Motor neuron (in vitro differentiated cells): ENCODE data around the gene PCDHB9. TPM values are rescaled to one million over a fixed set of nuclear protein-coding genes. Genes with fewer than 3 reads are reported as not detected.
"Not testable (repeated sequence)": the region's sequence is repeated elsewhere in the genome, so short reads cannot be mapped to it uniquely, and the experiment has no call there.

ENCODE experiments used
- ATAC-seq, 8 experiments: fragments of 200-7000 bp; cut with Tn5 transposase; replicated peaks in 6 of 8; 2 replicates each; pipeline ENCODE4 v1.8.0; 2021; ENCODE audit warnings: mild to moderate bottlenecking in 8 of 8, moderate library complexity in 8 of 8
- H3K27ac ChIP-seq, 2 donors: fragments of 250-450 bp; sonication (Bioruptor Pico); 2 replicates each; pipeline ENCODE4 v1.9.0; 2021; ENCODE audit warnings: antibody characterized with exemption in 2 of 2, mild to moderate bottlenecking in 2 of 2, moderate library complexity in 1 of 2
- H3K4me1 ChIP-seq, 2 donors: fragments of 250-450 bp; sonication (Bioruptor Pico); replicated peaks in 1 of 2; 2 replicates each; pipeline ENCODE4 v1.6.1; 2021; ENCODE audit warnings: antibody characterized with exemption in 2 of 2, mild to moderate bottlenecking in 2 of 2, moderate library complexity in 1 of 2
- H3K4me3 ChIP-seq, 5 donors: fragments of 250-450 bp; sonication (Bioruptor Pico); 2 replicates each; pipeline ENCODE4 v1.9.0; 2021; ENCODE audit warnings: antibody characterized with exemption in 5 of 5, mild to moderate bottlenecking in 5 of 5, moderate library complexity in 4 of 5
- WGBS, 10 experiments: fragments of 450-650 bp; shearing (Covaris generic); methylation state at CpG; one replicate each; pipeline ENCODE4 v1.0.0; 2022; 5-methylcytosine and 5-hydroxymethylcytosine counted together
- in situ Hi-C, 9 experiments: fragments of 400-800 bp; cut with MboI; loops; one replicate each; pipeline ENCODE4 v1.15.0; 2021; ENCODE audit warnings: low sequenced_read_pairs in 9 of 9, low pct_unique_long_range_greater_than_20kb in 2 of 9; ENCODE audit not compliant: unreplicated experiment in 9 of 9
- total RNA-seq, 8 experiments: library from RNA; unstranded; fragments of 300-600 nt; gene quantifications; 2 replicates each; pipeline versions ENCODE4 v1.2.3 to v1.2.4, GENCODE V29; 2022

PCDHB9 gene
- total RNA-seq, 8 experiments from 2014 or later, result 0.72 to 10.1 (median 2.3) TPM

DNA sequence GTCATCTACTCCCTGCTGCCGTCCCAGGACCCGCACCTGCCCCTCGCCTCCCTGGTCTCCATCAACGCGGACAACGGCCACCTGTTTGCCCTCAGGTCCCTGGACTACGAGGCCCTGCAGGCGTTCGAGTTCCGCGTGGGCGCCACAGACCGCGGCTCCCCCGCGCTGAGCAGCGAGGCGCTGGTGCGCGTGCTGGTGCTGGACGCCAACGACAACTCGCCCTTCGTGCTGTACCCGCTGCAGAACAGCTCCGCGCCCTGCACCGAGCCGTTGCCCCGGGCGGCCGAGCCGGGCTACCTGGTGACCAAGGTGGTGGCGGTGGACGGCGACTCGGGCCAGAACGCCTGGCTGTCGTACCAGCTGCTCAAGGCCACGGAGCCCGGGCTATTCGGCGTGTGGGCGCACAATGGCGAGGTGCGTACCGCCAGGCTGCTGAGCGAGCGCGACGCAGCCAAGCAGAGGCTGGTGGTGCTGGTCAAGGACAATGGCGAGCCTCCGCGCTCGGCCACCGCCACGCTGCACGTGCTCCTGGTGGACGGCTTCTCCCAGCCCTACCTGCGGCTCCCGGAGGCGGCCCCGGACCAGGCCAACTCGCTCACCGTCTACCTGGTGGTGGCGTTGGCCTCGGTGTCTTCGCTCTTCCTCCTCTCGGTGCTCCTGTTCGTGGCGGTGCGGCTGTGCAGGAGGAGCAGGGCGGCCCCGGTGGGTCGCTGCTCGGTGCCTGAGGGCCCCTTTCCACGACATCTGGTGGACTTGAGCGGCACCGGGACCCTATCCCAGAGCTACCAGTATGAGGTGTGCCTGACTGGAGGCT lies 12.5 kb upstream of the PCDHB9 start:
- 13 to 94% (median 40%) methylated on average over 3 to 15 of the region's 79 CpGs; no CpG with 5 or more reads in 4 of the 10 experiments for WGBS, 10 experiments
- not testable (repeated sequence) for H3K27ac ChIP-seq, H3K4me3 ChIP-seq, ATAC-seq, H3K4me1 ChIP-seq
- in situ Hi-C loops, result loop anchor here in 5 of 9 experiments (25.0 kb wide), 2 partner anchors 88 to 388 kb away; no protein-coding TSS in a partner anchor

DNA sequence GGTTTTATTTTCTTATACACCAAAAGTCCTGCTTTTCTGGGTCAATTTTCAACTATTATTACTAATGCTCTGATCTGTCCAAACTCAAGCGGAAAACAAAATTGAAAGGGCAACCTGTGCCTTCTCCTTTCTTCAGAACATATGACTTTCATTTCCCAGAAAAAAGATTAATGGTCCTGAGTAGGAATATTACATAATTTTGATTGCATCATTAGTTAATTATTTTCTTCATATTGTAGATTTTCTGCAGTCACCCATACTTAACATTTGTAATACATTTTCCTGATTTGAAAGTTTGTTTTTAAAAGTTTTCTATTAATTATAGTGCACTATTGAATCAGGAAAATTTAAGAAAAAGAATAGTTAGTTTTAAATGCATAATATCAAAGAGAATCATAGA lies 11.0 kb upstream of the PCDHB9 start:
- Histone ChIP-seq H3K4me3 (no peak overlapping the region), H3K27ac (no peak overlapping the region), H3K4me1 (no peaks in the 10 kb centered on the region)
- 9 to 93% (median 80%) methylated on average over 1 of the region's 1 CpG; no CpG with 5 or more reads in 1 of the 10 experiments for WGBS, 10 experiments
- ATAC-seq, result no peak
- in situ Hi-C loops, result loop anchor here in 4 of 9 experiments (25.0 kb wide), 1 partner anchor 386 kb away; no protein-coding TSS in a partner anchor

DNA sequence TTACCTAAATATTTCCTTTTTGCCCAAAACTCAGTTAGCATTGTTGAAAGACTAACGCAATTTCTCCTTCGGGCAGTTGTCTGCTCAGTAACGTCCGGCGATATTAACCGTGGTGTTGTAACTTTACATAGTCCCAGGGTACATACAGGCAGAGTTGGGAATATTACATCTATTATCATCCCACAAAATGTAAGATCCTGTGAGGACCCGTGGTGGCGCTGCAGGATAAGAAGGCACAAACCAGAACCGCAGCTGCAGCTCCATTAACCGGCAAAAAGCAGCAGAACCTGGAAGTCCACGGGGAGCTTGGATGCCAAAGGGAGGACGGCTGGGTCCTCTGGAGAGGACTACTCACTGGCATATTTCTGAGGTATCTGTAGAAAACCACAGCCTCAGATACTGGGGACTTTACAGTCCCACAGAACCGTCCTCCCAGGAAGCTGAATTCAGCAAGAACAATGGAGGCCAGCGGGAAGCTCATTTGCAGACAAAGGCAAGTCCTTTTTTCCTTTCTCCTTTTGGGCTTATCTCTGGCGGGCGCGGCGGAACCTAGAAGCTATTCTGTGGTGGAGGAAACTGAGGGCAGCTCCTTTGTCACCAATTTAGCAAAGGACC lies 9.3 kb upstream of the PCDHB9 start, which contains the start of gene PCDHB8:
Gene PCDHB8 (plus strand): TSS at position 214 of the 615 bp plus-strand sequence. CDS start 245 bp downstream, at position 459.
- not testable (repeated sequence) for H3K4me1 ChIP-seq, H3K27ac ChIP-seq
- peak within 1 kb of the TSS in 2 of 5 donors; percentile 26 to 30 for H3K4me3 ChIP-seq
- ATAC-seq, result peak in 4 of 8 experiments; percentile 44 to 92 (median 51)
- in situ Hi-C loops, result loop anchor here in 4 of 9 experiments (25.0 kb wide), 1 partner anchor 385 kb away; no protein-coding TSS in a partner anchor
- 7 to 97% (median 34%) methylated on average over 3 to 12 of the region's 18 CpGs for WGBS, 10 experiments

DNA sequence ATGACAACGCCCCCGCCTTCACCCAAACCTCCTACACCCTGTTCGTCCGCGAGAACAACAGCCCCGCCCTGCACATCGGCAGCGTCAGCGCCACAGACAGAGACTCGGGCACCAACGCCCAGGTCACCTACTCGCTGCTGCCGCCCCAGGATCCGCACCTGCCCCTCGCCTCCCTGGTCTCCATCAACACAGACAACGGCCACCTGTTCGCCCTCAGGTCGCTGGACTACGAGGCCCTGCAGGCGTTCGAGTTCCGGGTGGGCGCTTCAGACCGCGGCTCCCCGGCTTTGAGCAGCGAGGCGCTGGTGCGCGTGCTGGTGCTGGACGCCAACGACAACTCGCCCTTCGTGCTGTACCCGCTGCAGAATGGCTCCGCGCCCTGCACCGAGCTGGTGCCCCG lies 7.6 kb upstream of the PCDHB9 start:
- H3K4me1 ChIP-seq, ATAC-seq, H3K4me3 ChIP-seq, H3K27ac ChIP-seq: not testable (repeated sequence)
- in situ Hi-C loops, result loop anchor here in 4 of 9 experiments (25.0 kb wide), 1 partner anchor 383 kb away; no protein-coding TSS in a partner anchor
- 20 to 96% (median 52%) methylated on average over 2 to 19 of the region's 39 CpGs; no CpG with 5 or more reads in 7 of the 10 experiments for WGBS, 10 experiments

DNA sequence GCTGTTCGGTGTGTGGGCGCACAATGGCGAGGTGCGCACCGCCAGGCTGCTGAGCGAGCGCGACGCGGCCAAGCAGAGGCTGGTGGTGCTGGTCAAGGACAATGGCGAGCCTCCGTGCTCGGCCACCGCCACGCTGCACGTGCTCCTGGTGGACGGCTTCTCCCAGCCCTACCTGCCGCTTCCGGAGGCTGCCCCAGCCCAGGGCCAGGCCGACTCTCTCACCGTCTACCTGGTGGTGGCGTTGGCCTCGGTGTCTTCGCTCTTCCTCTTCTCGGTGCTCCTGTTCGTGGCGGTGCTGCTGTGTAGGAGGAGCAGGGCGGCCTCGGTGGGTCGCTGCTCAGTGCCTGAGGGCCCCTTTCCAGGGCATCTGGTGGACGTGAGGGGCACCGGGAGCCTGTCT lies 7.1 kb upstream of the PCDHB9 start:
- not testable (repeated sequence) for H3K27ac ChIP-seq, ATAC-seq, H3K4me3 ChIP-seq, H3K4me1 ChIP-seq
- in situ Hi-C loops, result loop anchor here in 4 of 9 experiments (25.0 kb wide), 1 partner anchor 382 kb away; no protein-coding TSS in a partner anchor
- 8 to 80% (median 9%) methylated on average over 2 to 7 of the region's 32 CpGs; no CpG with 5 or more reads in 7 of the 10 experiments for WGBS, 10 experiments

DNA sequence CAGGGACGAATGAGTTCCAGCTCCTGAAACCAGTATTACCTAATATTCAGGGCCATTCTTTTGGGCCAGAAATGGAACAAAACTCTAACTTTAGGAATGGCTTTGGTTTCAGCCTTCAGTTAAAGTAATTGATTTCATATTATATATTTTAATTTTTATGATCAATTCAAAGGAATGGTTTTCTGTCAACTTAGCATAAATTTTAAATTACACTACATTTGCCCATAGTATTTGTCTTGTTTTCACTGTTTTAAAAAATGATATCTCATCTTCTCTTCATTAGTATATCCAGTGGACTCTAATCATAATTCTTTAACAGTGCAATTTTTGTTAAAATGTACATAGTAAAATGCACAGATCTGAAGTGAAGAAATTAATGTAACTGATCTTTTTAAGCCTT lies 6.6 kb upstream of the PCDHB9 start:
- ATAC-seq, result no peak
- no peaks in the 10 kb centered on the region for H3K4me1 ChIP-seq
- in situ Hi-C loops, result loop anchor here in 4 of 9 experiments (25.0 kb wide), 1 partner anchor 382 kb away; no protein-coding TSS in a partner anchor
- WGBS, 10 experiments, result 0 to 80% (median 33%) methylated on average over 1 of the region's 1 CpG; no CpG with 5 or more reads in 5 of the 10 experiments
- no peak overlapping the region for H3K4me3 ChIP-seq
- no peak overlapping the region for H3K27ac ChIP-seq

DNA sequence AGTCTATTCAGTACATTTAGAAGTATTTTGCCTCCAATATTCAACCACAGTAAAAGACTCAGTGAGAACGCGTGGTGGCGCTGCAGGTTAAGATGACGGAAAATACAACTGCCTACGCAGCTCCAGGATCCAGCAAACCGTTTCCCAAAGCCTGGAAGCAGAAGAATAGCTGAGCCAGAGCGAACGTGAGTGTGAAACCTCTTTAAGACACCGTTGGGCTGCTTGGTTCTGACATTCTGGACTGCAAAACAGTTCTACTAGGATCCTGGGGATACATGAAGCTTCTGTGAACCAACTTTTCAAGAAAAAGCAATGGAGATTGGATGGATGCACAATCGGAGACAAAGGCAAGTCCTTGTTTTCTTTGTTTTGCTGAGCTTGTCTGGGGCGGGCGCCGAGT lies 4.7 kb upstream of the PCDHB9 start, which contains the start of gene PCDHB16:
Gene PCDHB16 (plus strand): TSS at position 140 of the 400 bp plus-strand sequence. CDS start 173 bp downstream, at position 313.
- H3K4me3 ChIP-seq, result peak within 1 kb of the TSS; percentile 4 to 31 (median 30)
- ATAC-seq, result peak in 7 of 8 experiments; percentile 28 to 84 (median 57)
- in situ Hi-C loops, result loop anchor here in 4 of 9 experiments (25.0 kb wide), 1 partner anchor 380 kb away; no protein-coding TSS in a partner anchor
- WGBS, 10 experiments, result 6 to 72% (median 26%) methylated on average over 3 to 13 of the region's 13 CpGs; no CpG with 5 or more reads in 2 of the 10 experiments
- H3K4me1 ChIP-seq, result no peaks in the 10 kb centered on the region
- H3K27ac ChIP-seq, result no peak within 1 kb of the TSS

DNA sequence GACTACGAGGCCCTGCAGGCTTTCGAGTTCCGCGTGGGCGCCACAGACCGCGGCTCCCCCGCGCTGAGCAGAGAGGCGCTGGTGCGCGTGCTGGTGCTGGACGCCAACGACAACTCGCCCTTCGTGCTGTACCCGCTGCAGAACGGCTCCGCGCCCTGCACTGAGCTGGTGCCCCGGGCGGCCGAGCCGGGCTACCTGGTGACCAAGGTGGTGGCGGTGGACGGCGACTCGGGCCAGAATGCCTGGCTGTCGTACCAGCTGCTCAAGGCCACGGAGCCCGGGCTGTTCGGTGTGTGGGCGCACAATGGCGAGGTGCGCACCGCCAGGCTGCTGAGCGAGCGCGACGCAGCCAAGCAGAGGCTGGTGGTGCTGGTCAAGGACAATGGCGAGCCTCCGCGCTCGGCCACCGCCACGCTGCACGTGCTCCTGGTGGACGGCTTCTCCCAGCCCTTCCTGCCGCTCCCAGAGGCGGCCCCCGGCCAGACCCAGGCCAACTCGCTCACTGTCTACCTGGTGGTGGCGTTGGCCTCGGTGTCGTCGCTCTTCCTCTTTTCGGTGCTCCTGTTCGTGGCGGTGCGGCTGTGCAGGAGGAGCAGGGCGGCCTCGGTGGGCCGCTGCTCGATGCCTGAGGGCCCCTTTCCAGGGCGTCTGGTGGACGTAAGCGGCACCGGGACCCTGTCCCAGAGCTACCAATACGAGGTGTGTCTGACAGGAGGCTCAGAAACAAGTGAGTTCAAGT lies 2.7 kb upstream of the PCDHB9 start:
- not testable (repeated sequence) for H3K27ac ChIP-seq, H3K4me1 ChIP-seq, ATAC-seq, H3K4me3 ChIP-seq
- in situ Hi-C loops, result loop anchor here in 4 of 9 experiments (25.0 kb wide), 1 partner anchor 378 kb away; no protein-coding TSS in a partner anchor
- 0 to 70% (median 5%) methylated on average over 1 to 7 of the region's 69 CpGs; no CpG with 5 or more reads in 6 of the 10 experiments for WGBS, 10 experiments

DNA sequence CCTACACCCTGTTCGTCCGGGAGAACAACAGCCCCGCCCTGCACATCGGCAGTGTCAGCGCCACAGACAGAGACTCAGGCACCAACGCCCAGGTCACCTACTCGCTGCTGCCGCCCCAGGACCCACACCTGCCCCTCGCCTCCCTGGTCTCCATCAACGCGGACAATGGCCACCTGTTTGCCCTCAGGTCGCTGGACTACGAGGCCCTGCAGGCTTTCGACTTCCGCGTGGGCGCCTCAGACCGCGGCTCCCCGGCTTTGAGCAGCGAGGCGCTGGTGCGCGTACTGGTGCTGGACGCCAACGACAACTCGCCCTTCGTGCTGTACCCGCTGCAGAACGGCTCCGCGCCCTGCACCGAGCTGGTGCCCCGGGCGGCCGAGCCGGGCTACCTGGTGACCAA lies 1.7 kb downstream of the PCDHB9 start:
- not testable (repeated sequence) for H3K4me1 ChIP-seq, ATAC-seq, H3K4me3 ChIP-seq, H3K27ac ChIP-seq
- in situ Hi-C loops, result loop anchor here in 4 of 9 experiments (25.0 kb wide), 1 partner anchor 374 kb away; no protein-coding TSS in a partner anchor
- 100% methylated on average over 2 of the region's 37 CpGs; no CpG with 5 or more reads in 9 of the 10 experiments for WGBS, 10 experiments

DNA sequence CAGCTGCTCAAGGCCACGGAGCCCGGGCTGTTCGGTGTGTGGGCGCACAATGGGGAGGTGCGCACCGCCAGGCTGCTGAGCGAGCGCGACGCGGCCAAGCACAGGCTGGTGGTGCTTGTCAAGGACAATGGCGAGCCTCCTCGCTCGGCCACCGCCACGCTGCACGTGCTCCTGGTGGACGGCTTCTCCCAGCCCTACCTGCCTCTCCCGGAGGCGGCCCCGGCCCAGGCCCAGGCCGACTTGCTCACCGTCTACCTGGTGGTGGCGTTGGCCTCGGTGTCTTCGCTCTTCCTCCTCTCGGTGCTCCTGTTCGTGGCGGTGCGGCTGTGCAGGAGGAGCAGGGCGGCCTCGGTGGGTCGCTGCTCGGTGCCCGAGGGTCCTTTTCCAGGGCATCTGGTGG lies 2.2 kb downstream of the PCDHB9 start:
- ATAC-seq, H3K27ac ChIP-seq, H3K4me1 ChIP-seq, H3K4me3 ChIP-seq: not testable (repeated sequence)
- in situ Hi-C loops, result loop anchor here in 4 of 9 experiments (25.0 kb wide), 1 partner anchor 373 kb away; no protein-coding TSS in a partner anchor
- WGBS, 10 experiments, result no CpG with 5 or more reads among the region's 35 CpGs

DNA sequence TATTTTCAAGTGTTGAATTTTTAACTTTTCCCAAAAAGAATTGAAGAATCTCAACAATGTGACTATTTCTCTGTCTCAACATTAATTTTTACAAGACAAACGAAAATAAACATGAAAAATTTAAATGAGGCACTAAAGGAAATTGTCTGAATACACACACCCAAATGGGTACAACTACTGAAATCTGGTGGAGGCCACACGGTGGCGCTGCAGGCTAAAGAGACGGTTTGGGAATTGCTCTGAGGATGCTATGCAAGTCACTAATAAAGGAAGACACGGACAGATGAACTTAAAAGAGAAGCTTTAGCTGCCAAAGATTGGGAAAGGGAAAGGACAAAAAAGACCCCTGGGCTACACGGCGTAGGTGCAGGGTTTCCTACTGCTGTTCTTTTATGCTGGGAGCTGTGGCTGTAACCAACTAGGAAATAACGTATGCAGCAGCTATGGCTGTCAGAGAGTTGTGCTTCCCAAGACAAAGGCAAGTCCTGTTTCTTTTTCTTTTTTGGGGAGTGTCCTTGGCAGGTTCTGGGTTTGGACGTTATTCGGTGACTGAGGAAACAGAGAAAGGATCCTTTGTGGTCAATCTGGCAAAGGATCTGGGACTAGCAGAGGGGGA lies 5.3 kb downstream of the PCDHB9 start, which contains the start of gene PCDHB10:
Gene PCDHB10 (plus strand): TSS at position 244 of the 616 bp plus-strand sequence. CDS start 200 bp downstream, at position 444.
- in situ Hi-C loops, result loop anchor here in 4 of 9 experiments (25.0 kb wide), 1 partner anchor 370 kb away; no protein-coding TSS in a partner anchor
- Histone ChIP-seq H3K4me3 (peak within 1 kb of the TSS; percentile 22 to 53 (median 39)), H3K27ac (no peak within 1 kb of the TSS), H3K4me1 (no peaks in the 10 kb centered on the region)
- ATAC-seq, result peak; percentile 28 to 80 (median 58)
- WGBS, 10 experiments, result 0 to 20% (median 0%) methylated on average over 4 to 8 of the region's 10 CpGs; no CpG with 5 or more reads in 1 of the 10 experiments
